ENCODE data around the gene ETF1.

ETF1 gene

DNA sequence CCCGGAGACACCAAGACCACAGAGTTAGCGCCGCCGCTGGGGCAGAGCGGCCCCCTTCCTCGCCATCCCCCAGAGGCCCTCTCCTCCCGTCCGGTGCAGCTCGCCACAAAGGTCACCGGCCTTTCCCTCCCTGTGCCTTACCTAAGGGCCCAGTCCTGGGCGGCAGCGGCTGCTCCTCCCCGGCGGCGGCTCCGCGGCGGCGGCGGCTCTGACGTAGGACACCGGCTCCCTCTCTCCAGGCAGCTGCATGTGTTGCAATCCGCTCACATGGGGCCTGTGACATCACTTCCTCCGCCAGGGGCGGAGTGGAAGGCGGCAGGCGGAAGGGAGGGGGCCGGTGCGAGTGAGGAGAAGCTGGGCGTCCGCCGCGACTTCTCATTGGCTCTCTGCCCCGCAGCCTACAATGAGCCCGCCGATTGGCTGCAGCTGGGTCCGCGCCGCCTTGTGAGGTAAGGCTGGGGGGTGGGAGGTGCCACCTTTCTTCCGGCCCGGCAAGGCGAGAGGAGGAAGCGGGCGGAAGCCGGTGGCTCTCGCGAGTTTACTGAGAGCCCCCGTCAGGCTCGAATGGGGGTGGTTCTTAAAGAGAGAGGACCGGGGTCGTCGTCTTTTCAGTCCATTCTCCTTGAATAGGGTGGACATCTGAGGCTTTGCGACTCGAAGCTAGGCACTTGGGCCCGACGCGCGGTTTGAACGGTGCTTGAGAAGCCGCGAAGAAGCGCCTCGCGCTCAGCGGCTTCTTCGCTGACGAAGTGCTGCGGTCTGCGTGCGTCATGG, at the start of gene ETF1:
Gene ETF1 (minus strand): TSS at position 281 of the 774 bp plus-strand sequence. CDS start 318 bp downstream, outside the sequence.
- TF ChIP-seq CTCF (IDR thresholded peaks at IDR 0.05) (no peak), ZFX (IDR thresholded peaks at IDR 0.05; ENCODE audit: borderline replicate concordance) (no peak)
- H3K27ac ChIP-seq, result peak within 1 kb of the TSS; percentile 84

DNA sequence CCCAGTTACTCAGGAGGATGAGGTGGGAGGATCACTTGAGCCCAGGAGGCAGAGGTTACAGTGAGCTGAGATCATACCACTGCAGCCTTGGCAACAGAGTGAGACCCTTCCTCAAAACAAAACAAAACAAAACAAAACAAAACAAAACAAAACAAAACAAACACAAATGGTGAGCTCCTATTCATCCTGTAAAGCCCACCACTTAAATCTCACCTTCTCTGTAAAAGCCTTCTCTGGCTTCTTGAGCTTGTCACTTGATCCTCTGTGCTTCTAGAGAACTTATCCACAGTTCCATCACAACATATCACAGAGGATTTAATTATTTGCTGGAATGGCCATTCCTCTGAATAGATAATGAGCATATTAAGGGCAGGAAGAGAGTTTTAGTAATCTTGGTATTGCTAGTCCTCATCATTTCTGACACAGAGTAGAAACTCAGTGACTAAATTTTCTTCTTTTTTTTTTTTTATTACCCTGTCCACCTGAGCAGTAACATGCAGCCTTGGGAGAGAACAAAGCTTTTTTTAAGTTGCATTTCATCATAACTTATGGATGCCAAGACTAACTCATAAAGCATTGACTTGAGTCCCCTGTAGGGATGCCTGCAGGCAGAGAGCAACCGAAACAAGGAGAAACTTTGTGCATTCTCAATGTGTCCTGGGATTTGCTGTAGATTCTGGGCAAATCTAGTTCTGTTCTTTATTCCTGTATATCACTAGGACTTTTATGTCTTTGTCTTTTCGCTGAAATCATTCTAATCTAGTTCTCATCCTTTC, 45.2 kb upstream of the ETF1 start:
- no peak overlapping the region for H3K27ac ChIP-seq
- TF ChIP-seq CTCF (IDR thresholded peaks at IDR 0.05) (no peak), ZFX (IDR thresholded peaks at IDR 0.05; ENCODE audit: borderline replicate concordance) (no peak)

- no peak overlapping the region for H3K27ac ChIP-seq
These were observed 42.1 kb upstream of the ETF1 start for GRCh38 chr5:138585157-138585556.

DNA sequence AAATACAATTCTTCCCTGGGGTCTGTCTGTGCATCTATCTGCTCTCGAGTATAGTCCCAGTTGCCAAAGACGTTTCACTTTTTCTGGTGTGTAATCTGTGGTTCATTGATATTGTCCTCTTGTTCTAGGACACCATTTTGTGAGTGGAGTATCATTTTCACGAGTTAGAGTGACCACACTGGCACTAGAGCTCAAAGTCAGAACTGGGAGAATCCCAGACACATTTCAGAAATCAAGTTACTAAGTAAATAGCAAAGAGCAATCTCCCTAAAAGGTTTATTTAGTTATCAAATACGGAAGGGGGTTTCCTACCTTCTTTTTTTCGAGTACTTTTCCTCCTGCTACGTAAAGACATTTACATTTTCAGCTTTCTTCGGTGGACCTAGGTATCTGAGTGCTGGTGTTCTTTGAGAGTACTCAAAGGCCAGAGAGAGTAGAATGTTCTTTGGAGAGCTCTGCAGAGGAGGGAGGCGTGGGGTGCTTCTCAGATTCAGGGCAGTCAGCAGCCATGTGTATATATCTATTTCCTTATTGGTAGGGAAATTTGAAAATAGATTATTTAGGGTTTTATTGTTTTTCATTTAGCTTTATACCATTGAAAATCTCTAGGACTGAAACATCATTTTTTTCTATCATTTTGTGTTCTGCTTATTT, 41.1 kb upstream of the ETF1 start:
- H3K27ac ChIP-seq, result no peak overlapping the region
- TF ChIP-seq CTCF (IDR thresholded peaks at IDR 0.05), result no peak
- TF ChIP-seq ZFX (IDR thresholded peaks at IDR 0.05; ENCODE audit: borderline replicate concordance), result no peak

More at GRCh38 chr5:138585157-138585556, 42.1 kb upstream of the ETF1 start:
- TF ChIP-seq ZFX (IDR thresholded peaks at IDR 0.05; ENCODE audit: borderline replicate concordance) (no peak), CTCF (IDR thresholded peaks at IDR 0.05) (no peak)

DNA sequence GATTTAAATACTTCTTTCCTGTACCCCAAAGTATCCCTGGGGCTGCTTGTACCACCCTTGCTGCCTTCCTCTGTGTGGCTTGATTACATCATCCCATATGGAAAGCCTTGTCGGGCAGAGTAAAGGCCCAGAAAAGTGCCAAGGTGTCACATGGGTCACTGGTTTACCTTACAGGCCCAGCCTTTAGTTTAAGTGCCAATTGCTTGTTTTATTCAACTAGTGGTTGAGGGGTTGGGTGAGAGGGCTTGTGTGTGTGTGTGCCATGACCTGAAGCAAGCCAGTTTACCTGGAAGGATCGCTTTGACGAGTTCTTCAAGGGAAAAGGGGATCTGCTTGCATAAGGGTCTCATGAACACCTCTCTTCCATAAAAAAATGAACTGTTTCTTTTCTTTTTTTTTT, 39.9 kb upstream of the ETF1 start:
- TF ChIP-seq ZFX (IDR thresholded peaks at IDR 0.05; ENCODE audit: borderline replicate concordance) (no peak), CTCF (IDR thresholded peaks at IDR 0.05) (no peak)
- no peak overlapping the region for H3K27ac ChIP-seq

DNA sequence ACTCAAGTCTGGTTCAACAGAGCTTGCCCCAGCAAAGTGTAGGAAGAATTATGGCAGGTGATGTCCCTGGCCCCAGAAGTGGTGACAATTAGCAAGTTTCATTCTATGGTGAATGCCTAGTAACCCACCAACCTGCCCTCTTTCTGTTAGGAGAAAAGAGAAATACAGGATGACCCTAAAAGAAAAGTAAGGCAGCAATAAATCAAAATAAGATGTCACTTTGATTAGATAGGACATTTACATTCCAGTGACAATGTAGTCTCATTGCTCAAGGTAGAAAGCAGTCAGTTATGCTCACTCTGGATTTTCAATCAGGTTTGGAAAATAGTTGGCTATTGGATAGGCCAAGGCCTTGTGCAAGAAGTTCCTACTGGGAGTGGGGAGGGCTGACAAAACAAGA, 37.7 kb upstream of the ETF1 start:
- H3K27ac ChIP-seq, result no peak overlapping the region
- no peak for TF ChIP-seq ZFX (IDR thresholded peaks at IDR 0.05; ENCODE audit: borderline replicate concordance)
- TF ChIP-seq CTCF (IDR thresholded peaks at IDR 0.05), result no peak

All from 22Rv1 (cell line).